Type B pancreatic cell (in vitro differentiated cells): Measurements from ENCODE around the gene MT1A. TPM values are rescaled to one million over a fixed set of nuclear protein-coding genes. Genes with fewer than 3 reads are reported as not detected.
"Not testable (repeated sequence)": the region's sequence is repeated elsewhere in the genome, so short reads cannot be mapped to it uniquely, and the experiment has no call there.

ENCODE experiments used
- DNase-seq: peaks from one replicate; pipeline ENCODE4 v3.0.0; 2021; ENCODE audit warnings: mixed read lengths; ENCODE audit not compliant: unreplicated experiment; ENCODE audit errors: extremely low spot score
- H3K27ac Mint-ChIP-seq: 2 replicates; pipeline ENCODE4 v1.8.0; 2021; ENCODE audit warnings: mild to moderate bottlenecking, mixed read lengths
- H3K27me3 Mint-ChIP-seq: 2 replicates; pipeline ENCODE4 v1.8.0; 2021; ENCODE audit warnings: mixed read lengths
- H3K36me3 Mint-ChIP-seq: 2 replicates; pipeline ENCODE4 v1.8.0; 2021; ENCODE audit warnings: mixed read lengths
- H3K4me1 Mint-ChIP-seq: one replicate; pipeline ENCODE4 v1.8.0; 2021; ENCODE audit warnings: mixed read lengths; ENCODE audit not compliant: unreplicated experiment
- H3K4me3 Mint-ChIP-seq: 2 replicates; pipeline ENCODE4 v1.8.0; 2021; ENCODE audit warnings: mild to moderate bottlenecking, mixed read lengths
- H3K9me3 Mint-ChIP-seq: 2 replicates; pipeline ENCODE4 v1.8.0; 2021; ENCODE audit warnings: mixed read lengths
- CTCF ChIP-seq: fragments of 200-600 bp; sonication (generic); conservative IDR thresholded peaks from 2 replicates; pipeline ENCODE4 v1.5.0; 2021; ENCODE audit warnings: antibody characterized with exemption, mild to moderate bottlenecking
- total RNA-seq: library from RNA; stranded (reverse); gene quantifications from 2 replicates; pipeline ENCODE4 v1.2.1, GENCODE V29; 2021; ENCODE audit warnings: low replicate concordance

MT1A gene
- total RNA-seq, 1 donor from 2014 or later: not detected

- Mint-ChIP-seq H3K27me3 (peaks cover 80% of the 10 kb centered on the region), H3K27ac (no peak overlapping the region), H3K4me1 (no peaks in the 10 kb centered on the region), H3K4me3 (peak overlapping the region; percentile 66), H3K9me3 (no peaks in the 10 kb centered on the region), H3K36me3 (no peaks in the 10 kb centered on the region)
- DNase-seq: no peak
- TF ChIP-seq CTCF: no peak
These were observed 21.8 kb upstream of the MT1A start for GRCh38 chr16:56616608-56617211.

GRCh38 chr16:56617212-56618085, 21.0 kb upstream of the MT1A start:
- no peak for TF ChIP-seq CTCF
- Mint-ChIP-seq H3K4me1 (no peaks in the 10 kb centered on the region), H3K36me3 (no peaks in the 10 kb centered on the region), H3K9me3 (no peaks in the 10 kb centered on the region), H3K27me3 (peaks cover 86% of the 10 kb centered on the region), H3K27ac (no peak overlapping the region), H3K4me3 (peak overlapping the region; percentile 82)
- no peak for DNase-seq

- Mint-ChIP-seq H3K36me3 (peaks cover under 1% of the 10 kb centered on the region), H3K27me3 (peaks cover 91% of the 10 kb centered on the region), H3K4me3 (peak overlapping the region; percentile 82), H3K4me1 (no peaks in the 10 kb centered on the region), H3K9me3 (peaks cover 5% of the 10 kb centered on the region), H3K27ac (no peak overlapping the region)
- no peak for DNase-seq
- TF ChIP-seq CTCF: no peak
These were observed 20.3 kb upstream of the MT1A start for GRCh38 chr16:56618138-56618537.

GRCh38 chr16:56620339-56620897, 18.0 kb upstream of the MT1A start:
- H3K4me3 Mint-ChIP-seq: no peak overlapping the region
- H3K27me3 Mint-ChIP-seq: peaks cover 90% of the 10 kb centered on the region
- H3K4me1 Mint-ChIP-seq: no peaks in the 10 kb centered on the region
- H3K36me3 Mint-ChIP-seq: peaks cover 6% of the 10 kb centered on the region
- DNase-seq: no peak
- H3K9me3 Mint-ChIP-seq: peaks cover 8% of the 10 kb centered on the region
- no peak for TF ChIP-seq CTCF
- no peak overlapping the region for H3K27ac Mint-ChIP-seq

GRCh38 chr16:56621665-56622445, 16.6 kb upstream of the MT1A start:
- H3K36me3 Mint-ChIP-seq, H3K4me3 Mint-ChIP-seq, H3K9me3 Mint-ChIP-seq, DNase-seq, H3K27ac Mint-ChIP-seq, H3K4me1 Mint-ChIP-seq: not testable (repeated sequence)
- peaks cover 93% of the 10 kb centered on the region for H3K27me3 Mint-ChIP-seq

GRCh38 chr16:56623184-56623583, 15.3 kb upstream of the MT1A start:
- H3K4me3 Mint-ChIP-seq, H3K36me3 Mint-ChIP-seq, H3K9me3 Mint-ChIP-seq, H3K27ac Mint-ChIP-seq, H3K4me1 Mint-ChIP-seq, DNase-seq: not testable (repeated sequence)
- peaks cover 86% of the 10 kb centered on the region for H3K27me3 Mint-ChIP-seq
